NOMO-1 treated with dmso at 0.1 percent for 144 hours (cell line): Measurements from ENCODE around the gene SFI1.

Source experiments
- DNase-seq: peaks from one replicate; lab custom pipeline; 2025; ENCODE audit not compliant: unreplicated experiment; lab: John Stamatoyannopoulos, UW

Gene SFI1

DNA sequence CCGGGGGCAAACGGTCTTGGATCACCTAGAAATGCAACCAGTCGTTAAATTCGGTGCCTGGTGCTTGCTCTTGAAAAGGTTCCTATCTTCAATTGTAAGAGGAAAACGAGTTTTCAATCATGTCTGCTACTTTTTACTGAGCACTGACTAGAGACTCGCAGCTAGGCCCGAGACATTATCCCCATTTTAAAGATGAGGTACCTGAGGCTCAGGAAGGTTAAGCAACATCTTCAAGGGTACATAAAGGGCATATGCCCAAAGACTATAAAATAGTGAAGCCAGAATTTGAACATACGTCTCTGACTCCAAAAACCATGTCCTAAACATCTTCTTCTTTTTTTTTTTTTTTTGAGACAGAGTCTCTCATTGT, 166.3 kb downstream of the SFI1 start:
- DNase-seq = no peak
